Sigmoid colon (tissue), 7 donors: ENCODE data around the gene TNFAIP2. TPM values are rescaled to one million over a fixed set of nuclear protein-coding genes. Genes with fewer than 3 reads are reported as not detected.

Experiments
- DNase-seq: peaks from one replicate; pipeline ENCODE4 v3.0.0-alpha.2; 2019
- H3K27ac ChIP-seq, 4 donors: fragments of 200-600 bp; sonication (generic); one replicate each; pipeline ENCODE4 v1.5.1; 2016 to 2019; ENCODE audit warnings: mild to moderate bottlenecking in 1 of 4
- H3K27me3 ChIP-seq, 3 donors: fragments of 200-600 bp; sonication (generic); one replicate each; pipeline ENCODE4 v1.5.1; 2019; ENCODE audit warnings: mild to moderate bottlenecking in 1 of 3
- H3K36me3 ChIP-seq, 4 donors: fragments of 200-600 bp; sonication (generic); one replicate each; pipeline ENCODE4 v1.5.1; 2016 to 2019
- H3K4me1 ChIP-seq, 4 donors: fragments of 200-600 bp; sonication (generic); one replicate each; pipeline ENCODE4 v1.5.1; 2017 to 2019
- H3K4me3 ChIP-seq, 4 donors: fragments of 200-600 bp; sonication (generic); one replicate each; pipeline ENCODE4 v1.5.1; 2017 to 2019; ENCODE audit warnings: mild to moderate bottlenecking in 2 of 4, moderate library complexity in 1 of 4
- H3K9me3 ChIP-seq, 4 donors: fragments of 200-600 bp in 3 of 4; sonication (generic) in 3 of 4; one replicate each; pipeline versions ENCODE4 v1.5.1 to v1.6.1; 2013 to 2019
- EP300 ChIP-seq, 4 donors: sonication (generic); formaldehyde crosslinking; IDR thresholded peaks; one replicate each; pipeline ENCODE4 v1.6.1; 2017; ENCODE audit warnings: antibody characterized with exemption in 4 of 4
- POLR2A ChIP-seq, 2 donors: fragments of 450-650 bp; IDR thresholded peaks; one replicate each; pipeline ENCODE4 v1.6.1; 2016; ENCODE audit warnings: antibody characterized with exemption in 2 of 2, mild to moderate bottlenecking in 2 of 2, moderate library complexity in 2 of 2
- POLR2AphosphoS5 ChIP-seq, 4 donors: sonication (generic); formaldehyde crosslinking; IDR thresholded peaks; one replicate each; pipeline ENCODE4 v1.6.1; 2017; ENCODE audit warnings: antibody characterized with exemption in 4 of 4
- WGBS, 2 donors: extraction: QIAGEN DNeasy Blood & Tissue Kit; methylation state at CpG; one replicate each; pipeline ENCODE4 v1.1.7; 2013; 5-methylcytosine and 5-hydroxymethylcytosine counted together
- intact Hi-C: fragments of 100-400 bp; cut with DNase I; formaldehyde crosslinking; loops from one replicate; pipeline ENCODE4 v1.15.1; 2023
- polyA plus RNA-seq, 3 donors: library from polyadenylated mRNA; stranded (reverse); fragments of 200-250 nt; gene quantifications; one replicate each; pipeline ENCODE4 v1.2.3, GENCODE V29; 2013
- total RNA-seq, 4 donors: library from RNA; depleted of rRNA; stranded (reverse); fragments of >200 nt; gene quantifications; one replicate each; pipeline ENCODE4 v1.1.0, GENCODE V29; 2016
- TF ChIP-seq, protein P1 (sequence below), 4 experiments: fragments of 450-650 bp in 3 of 4; fragments of 200-600 bp in 1 of 4; IDR thresholded peaks; one replicate each; pipeline ENCODE4 v1.5.1; 2016 to 2019; ENCODE audit warnings: antibody characterized with exemption in 4 of 4, mild to moderate bottlenecking in 3 of 4, moderate library complexity in 2 of 4
- donor health status: healthy with polysubstance abuse.
- donor health status: Bipolar disorder and iron deficiency.
- donor health status: healthy.

The TNFAIP2 gene
- total and polyA plus RNA-seq, 7 donors = 11.8 to 68.0 (median 33.5) TPM

DNA sequence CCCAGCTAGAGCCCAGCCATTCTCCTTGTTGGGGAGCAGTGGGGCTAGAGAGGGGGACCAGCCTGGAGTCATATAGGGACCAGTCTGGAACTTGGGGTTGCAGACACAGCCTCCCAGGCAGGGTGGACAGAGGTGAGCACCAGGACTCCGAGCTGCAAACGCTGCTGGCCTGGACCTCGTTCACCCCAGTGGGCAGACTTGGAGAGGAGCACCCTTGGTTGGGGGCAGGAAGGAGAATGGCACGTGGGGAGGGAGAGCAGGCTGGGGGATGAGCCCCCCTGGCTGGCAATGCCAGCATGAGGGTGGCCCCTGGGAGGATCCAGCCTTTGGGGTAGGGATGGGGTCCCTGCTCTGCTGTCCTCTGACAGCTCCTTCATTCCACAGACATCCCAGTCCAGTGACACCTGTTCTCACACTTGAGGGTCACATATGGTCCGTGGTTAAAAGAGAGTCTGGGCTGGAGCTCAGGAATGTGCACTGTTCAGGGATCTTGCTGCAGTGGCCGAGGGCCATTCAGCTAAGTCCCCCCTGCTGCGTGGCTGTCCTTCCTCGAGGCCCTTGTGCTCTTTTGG lies 36.4 kb upstream of the TNFAIP2 start:
- intact Hi-C loops = no loop called here
- no peaks in the 10 kb centered on the region for H3K36me3 ChIP-seq
- no peak for DNase-seq
- H3K27me3 ChIP-seq = peaks cover 3 to 56% (median 25%) of the 10 kb centered on the region in 3 donors
- H3K9me3 ChIP-seq = no peaks in the 10 kb centered on the region
- 76 to 80% methylated on average over 8 of the region's 8 CpGs for WGBS, 2 donors
- H3K27ac ChIP-seq = no peak overlapping the region
- TF ChIP-seq, protein P1, sequence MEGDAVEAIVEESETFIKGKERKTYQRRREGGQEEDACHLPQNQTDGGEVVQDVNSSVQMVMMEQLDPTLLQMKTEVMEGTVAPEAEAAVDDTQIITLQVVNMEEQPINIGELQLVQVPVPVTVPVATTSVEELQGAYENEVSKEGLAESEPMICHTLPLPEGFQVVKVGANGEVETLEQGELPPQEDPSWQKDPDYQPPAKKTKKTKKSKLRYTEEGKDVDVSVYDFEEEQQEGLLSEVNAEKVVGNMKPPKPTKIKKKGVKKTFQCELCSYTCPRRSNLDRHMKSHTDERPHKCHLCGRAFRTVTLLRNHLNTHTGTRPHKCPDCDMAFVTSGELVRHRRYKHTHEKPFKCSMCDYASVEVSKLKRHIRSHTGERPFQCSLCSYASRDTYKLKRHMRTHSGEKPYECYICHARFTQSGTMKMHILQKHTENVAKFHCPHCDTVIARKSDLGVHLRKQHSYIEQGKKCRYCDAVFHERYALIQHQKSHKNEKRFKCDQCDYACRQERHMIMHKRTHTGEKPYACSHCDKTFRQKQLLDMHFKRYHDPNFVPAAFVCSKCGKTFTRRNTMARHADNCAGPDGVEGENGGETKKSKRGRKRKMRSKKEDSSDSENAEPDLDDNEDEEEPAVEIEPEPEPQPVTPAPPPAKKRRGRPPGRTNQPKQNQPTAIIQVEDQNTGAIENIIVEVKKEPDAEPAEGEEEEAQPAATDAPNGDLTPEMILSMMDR (IDR thresholded peaks at IDR 0.05) = no peak
- TF ChIP-seq POLR2AphosphoS5 (IDR thresholded peaks at IDR 0.05) = no peak
- TF ChIP-seq POLR2A (IDR thresholded peaks at IDR 0.05) = no peak
- TF ChIP-seq EP300 (IDR thresholded peaks at IDR 0.05) = no peak
- H3K4me3 ChIP-seq = no peak overlapping the region
- peaks cover 0 to 17% (median 13%) of the 10 kb centered on the region in 4 donors for H3K4me1 ChIP-seq

DNA sequence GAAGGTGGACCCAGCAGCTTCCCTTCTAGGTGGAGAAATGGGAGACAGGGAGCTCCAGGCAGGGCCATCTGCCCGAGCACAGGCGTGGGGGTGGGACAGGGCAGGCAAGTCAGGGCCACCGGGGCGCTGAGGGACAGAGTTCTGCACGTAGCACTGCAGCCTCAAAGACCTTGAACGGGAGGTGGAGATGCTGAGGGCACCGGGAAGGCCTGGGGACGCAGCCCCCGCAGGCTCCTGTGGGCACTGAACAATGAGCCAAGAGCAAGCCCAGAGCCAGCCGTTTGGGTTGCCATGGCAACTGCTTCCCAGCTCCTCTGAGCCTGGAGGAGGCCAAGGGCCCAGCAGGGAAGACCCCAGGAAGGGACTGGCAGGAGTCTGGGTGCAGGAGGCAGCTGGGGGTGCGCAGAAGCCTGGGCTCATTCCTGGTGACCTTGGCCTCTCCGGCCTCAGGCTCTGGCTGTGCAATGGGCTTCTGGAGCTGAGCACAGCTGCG lies 35.9 kb upstream of the TNFAIP2 start:
- H3K27me3 ChIP-seq = peaks cover 3 to 51% (median 25%) of the 10 kb centered on the region in 3 donors
- no peaks in the 10 kb centered on the region for H3K9me3 ChIP-seq
- intact Hi-C loops = no loop called here
- no peaks in the 10 kb centered on the region for H3K36me3 ChIP-seq
- H3K27ac ChIP-seq = no peak overlapping the region
- peaks cover 0 to 17% (median 13%) of the 10 kb centered on the region in 4 donors for H3K4me1 ChIP-seq
- TF ChIP-seq, protein P1 (IDR thresholded peaks at IDR 0.05) = no peak
- no peak for TF ChIP-seq EP300 (IDR thresholded peaks at IDR 0.05)
- no peak for TF ChIP-seq POLR2AphosphoS5 (IDR thresholded peaks at IDR 0.05)
- TF ChIP-seq POLR2A (IDR thresholded peaks at IDR 0.05) = no peak
- H3K4me3 ChIP-seq = no peak overlapping the region
- no peak for DNase-seq
- WGBS, 2 donors = 78 to 82% methylated on average over 13 of the region's 13 CpGs

DNA sequence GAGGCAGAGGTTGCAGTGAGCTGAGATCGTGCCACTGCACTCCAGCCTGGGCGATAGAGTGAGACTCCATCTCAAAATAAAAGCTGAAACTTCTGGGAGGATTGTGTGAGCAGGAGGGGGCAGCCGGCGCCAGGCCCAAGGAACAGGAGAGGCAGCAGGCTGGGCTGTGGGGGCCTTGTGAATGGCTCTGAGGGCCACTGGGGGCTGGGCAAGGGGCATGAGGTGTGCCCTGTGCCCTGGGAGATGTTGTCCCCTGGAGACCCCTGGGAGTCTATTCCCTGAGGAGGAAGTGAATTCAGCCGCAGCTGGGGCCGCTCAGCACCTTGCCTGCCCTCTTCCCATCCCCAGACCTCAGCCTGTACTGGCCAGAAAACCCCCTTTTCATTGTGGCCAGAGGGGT lies 34.3 kb upstream of the TNFAIP2 start:
- Histone ChIP-seq H3K4me3 (no peak overlapping the region), H3K4me1 (peaks cover 0 to 16% (median 12%) of the 10 kb centered on the region in 4 donors), H3K9me3 (no peaks in the 10 kb centered on the region), H3K27me3 (peaks cover 3 to 40% (median 23%) of the 10 kb centered on the region in 3 donors), H3K36me3 (no peaks in the 10 kb centered on the region), H3K27ac (no peak overlapping the region)
- DNase-seq = no peak
- intact Hi-C loops = no loop called here
- 84 to 91% methylated on average over 6 of the region's 6 CpGs for WGBS, 2 donors
- TF ChIP-seq POLR2AphosphoS5 (IDR thresholded peaks at IDR 0.05) (no peak), EP300 (IDR thresholded peaks at IDR 0.05) (no peak), POLR2A (IDR thresholded peaks at IDR 0.05) (no peak)
- TF ChIP-seq, protein P1 (IDR thresholded peaks at IDR 0.05) = no peak

DNA sequence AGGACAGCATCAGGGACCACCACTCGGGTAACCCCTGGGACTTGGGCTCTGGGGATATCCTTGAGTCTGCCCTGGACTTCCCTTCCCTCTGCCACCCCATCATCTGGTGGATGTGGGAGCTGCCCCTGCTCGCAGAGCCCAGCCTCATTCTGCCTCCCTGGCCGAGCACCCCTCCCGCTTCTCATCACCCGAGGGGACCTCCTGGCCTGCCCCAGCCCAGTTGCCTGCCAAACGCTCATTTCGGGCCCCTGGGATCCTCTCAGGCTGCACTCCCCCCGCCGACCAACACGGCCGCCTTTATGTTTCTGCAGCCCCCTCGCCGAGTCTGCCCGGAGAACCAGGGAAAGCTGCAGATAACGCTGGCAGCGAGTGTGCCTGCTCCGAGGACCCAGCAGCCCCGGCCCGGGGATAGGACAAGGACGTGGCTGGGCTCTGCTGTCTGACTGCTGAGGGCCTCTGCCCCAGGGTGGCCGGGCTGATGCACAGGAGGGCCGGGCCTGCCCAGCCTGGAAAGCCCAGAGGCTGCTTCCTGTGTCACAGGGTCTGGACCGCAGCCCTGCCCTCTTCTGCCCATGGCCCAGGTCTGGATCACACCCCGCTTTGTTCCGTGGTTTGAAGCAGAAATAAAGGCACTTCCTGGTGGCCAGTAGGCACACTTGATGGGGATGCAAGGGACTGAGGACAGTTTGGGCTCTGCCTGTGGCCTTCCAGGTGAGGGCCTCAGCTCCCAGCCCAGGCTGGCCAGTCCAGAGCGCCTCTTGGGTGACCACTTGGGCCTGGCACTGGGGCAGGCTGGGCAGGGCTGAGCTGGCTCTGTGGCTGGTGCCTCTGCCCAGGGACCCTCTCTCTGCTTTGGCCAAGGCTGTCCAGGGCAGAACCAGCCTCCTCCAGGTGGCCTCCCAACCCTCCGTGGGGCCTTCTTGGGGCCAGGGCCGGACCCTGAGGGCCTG lies 33.6 kb upstream of the TNFAIP2 start:
- WGBS, 2 donors = 90% methylated on average over 28 of the region's 28 CpGs
- H3K36me3 ChIP-seq = no peaks in the 10 kb centered on the region
- no peak overlapping the region for H3K4me3 ChIP-seq
- no peaks in the 10 kb centered on the region for H3K9me3 ChIP-seq
- DNase-seq = no peak
- TF ChIP-seq EP300 (IDR thresholded peaks at IDR 0.05) (no peak), POLR2AphosphoS5 (IDR thresholded peaks at IDR 0.05) (no peak), POLR2A (IDR thresholded peaks at IDR 0.05) (no peak)
- TF ChIP-seq, protein P1 (IDR thresholded peaks at IDR 0.05) = no peak
- no peak overlapping the region for H3K27ac ChIP-seq
- intact Hi-C loops = no loop called here
- H3K27me3 ChIP-seq = peaks cover 0 to 33% (median 15%) of the 10 kb centered on the region in 3 donors
- peaks cover 0 to 11% (median 10%) of the 10 kb centered on the region in 4 donors for H3K4me1 ChIP-seq
